ENCODE results near the gene PACRG. TPM values are rescaled to one million over a fixed set of nuclear protein-coding genes. Genes with fewer than 3 reads are reported as not detected.
A peak's percentile ranks its signal among the peaks of the same experiment; 100 is the strongest.
"Not testable (repeated sequence)": the region's sequence is repeated elsewhere in the genome, so short reads cannot be mapped to it uniquely, and the experiment has no call there.

The PACRG gene
- total RNA-seq (1 to 10 TPM; 1.5 to 2.7 TPM), polyA plus RNA-seq (ENCODE audit: insufficient read length in 6 of 6) (1 to 10 TPM; 2.5 to 6.8 (median 5.4) TPM)
- long read RNA-seq, donor 1, partial matches to known transcripts, result 5 of 6 reads
- long read RNA-seq, donor 1, other reads (novel, unspliced or antisense), result 0 of 6 reads
- long read RNA-seq, donor 2, result 0 reads
- long read RNA-seq, donor 3, partial matches to known transcripts, result 0 of 2 reads
- long read RNA-seq, donor 3, other reads (novel, unspliced or antisense), result 0 of 2 reads
- long read RNA-seq, donor 4, partial matches to known transcripts, result 0 of 1 reads
- long read RNA-seq, donor 4, other reads (novel, unspliced or antisense), result 1 of 1 reads
- long read RNA-seq, donor 5, partial matches to known transcripts, result 0 of 2 reads
- long read RNA-seq, donor 5, other reads (novel, unspliced or antisense), result 0 of 2 reads
- long read RNA-seq, donor 6, result 0 reads
- long read RNA-seq, donor 7, partial matches to known transcripts, result 0 of 1 reads
- long read RNA-seq, donor 7, other reads (novel, unspliced or antisense), result 0 of 1 reads
- long read RNA-seq, donor 8, result 0 reads
- long read RNA-seq, donor 9, result 0 reads
- long read RNA-seq, donor 10, result 0 reads
- long read RNA-seq, donor 11, transcript PACRG-208 (2 exons, 581 nt), result major isoform, 5 of 21 reads
- long read RNA-seq, donor 11, partial matches to known transcripts, result 15 of 21 reads
- long read RNA-seq, donor 11, other reads (novel, unspliced or antisense), result 0 of 21 reads
- long read RNA-seq, donor 12, result 0 reads

GRCh38 chr6:162727322-162728182 is at the start of gene PACRG, which contains the start of gene PRKN:
Gene PACRG, plus strand, starts transcription at chr6:162727974.
Gene PRKN, minus strand, starts transcription at chr6:162727766.
- no peaks in the 10 kb centered on the region for H3K27me3 ChIP-seq
- H3K9me3 ChIP-seq, result no peaks in the 10 kb centered on the region
- peak within 1 kb of the TSS; percentile 78 to 86 for H3K27ac ChIP-seq
- ATAC-seq, result peak; percentile 99
- DNase-seq, result peak; percentile 97 to 99 (median 98)
- no peak for TF ChIP-seq CTCF (IDR thresholded peaks at IDR 0.05)
- H3K36me3 ChIP-seq, result no peaks in the 10 kb centered on the region
- H3K4me1 ChIP-seq, result no peaks in the 10 kb centered on the region
- intact Hi-C loops (cut with DNase I), result no loop called here
- peak within 1 kb of the TSS; percentile 71 to 83 for H3K4me3 ChIP-seq

DNA sequence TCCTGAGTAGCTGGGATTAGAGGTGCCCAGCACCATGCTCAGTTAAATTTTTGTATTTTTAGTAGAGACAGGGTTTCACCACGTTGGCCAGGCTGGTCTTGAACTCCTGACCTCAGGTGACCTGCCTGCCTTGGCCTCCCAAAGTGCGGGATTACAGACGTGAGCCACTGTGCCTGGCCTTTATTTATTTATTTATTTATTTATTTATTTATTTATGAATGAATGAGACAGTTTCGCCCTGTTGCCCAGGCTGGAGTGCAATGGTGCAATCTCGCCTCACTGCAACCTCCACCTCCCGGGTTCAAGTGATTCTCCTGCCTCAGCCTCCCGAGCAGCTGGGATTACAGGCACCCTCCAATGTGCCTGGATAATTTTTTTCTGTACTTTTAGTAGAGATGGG is 48.9 kb upstream of the PACRG start:
- intact Hi-C loops (cut with DNase I); H3K4me3 ChIP-seq; ATAC-seq; H3K27me3 ChIP-seq; H3K36me3 ChIP-seq; H3K27ac ChIP-seq; H3K4me1 ChIP-seq; DNase-seq; H3K9me3 ChIP-seq: not testable (repeated sequence)

DNA sequence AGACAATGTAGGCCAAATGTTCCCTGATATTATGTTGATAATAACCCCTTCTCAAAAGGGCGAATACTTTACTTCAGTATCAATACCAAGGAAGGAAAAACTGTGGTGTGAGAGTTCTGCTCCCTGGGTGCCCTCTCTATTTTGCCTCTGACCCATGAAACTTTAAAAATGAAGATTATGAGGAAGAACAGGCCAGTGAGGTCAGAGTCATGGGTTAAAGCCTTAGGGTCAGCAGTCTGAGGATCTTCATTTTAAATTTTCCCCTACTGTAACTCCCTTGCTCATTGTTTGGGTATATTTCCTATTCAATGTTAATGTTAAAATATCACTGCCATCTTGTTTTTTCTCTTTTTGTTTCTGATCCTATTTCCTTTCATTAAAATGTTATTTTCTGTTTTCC is 48.1 kb upstream of the PACRG start:
- H3K4me3 ChIP-seq, result no peak overlapping the region
- no peaks in the 10 kb centered on the region for H3K27me3 ChIP-seq
- ATAC-seq (no peak), DNase-seq (no peak)
- H3K27ac ChIP-seq, result no peak overlapping the region
- TF ChIP-seq CTCF (IDR thresholded peaks at IDR 0.05), result no peak
- no peaks in the 10 kb centered on the region for H3K36me3 ChIP-seq
- intact Hi-C loops (cut with DNase I), result no loop called here
- no peaks in the 10 kb centered on the region for H3K4me1 ChIP-seq
- peaks cover 0 to 2% of the 10 kb centered on the region in 2 donors for H3K9me3 ChIP-seq

- Histone ChIP-seq H3K27ac (no peak overlapping the region), H3K9me3 (peaks cover 0 to 2% of the 10 kb centered on the region in 2 donors), H3K36me3 (no peaks in the 10 kb centered on the region), H3K4me1 (no peaks in the 10 kb centered on the region), H3K27me3 (no peaks in the 10 kb centered on the region), H3K4me3 (no peak overlapping the region)
- intact Hi-C loops (cut with DNase I), result no loop called here
- no peak for DNase-seq
- no peak for ATAC-seq
- no peak for TF ChIP-seq CTCF (IDR thresholded peaks at IDR 0.05)
Measured at GRCh38 chr6:162680367-162680766, 47.4 kb upstream of the PACRG start.

DNA sequence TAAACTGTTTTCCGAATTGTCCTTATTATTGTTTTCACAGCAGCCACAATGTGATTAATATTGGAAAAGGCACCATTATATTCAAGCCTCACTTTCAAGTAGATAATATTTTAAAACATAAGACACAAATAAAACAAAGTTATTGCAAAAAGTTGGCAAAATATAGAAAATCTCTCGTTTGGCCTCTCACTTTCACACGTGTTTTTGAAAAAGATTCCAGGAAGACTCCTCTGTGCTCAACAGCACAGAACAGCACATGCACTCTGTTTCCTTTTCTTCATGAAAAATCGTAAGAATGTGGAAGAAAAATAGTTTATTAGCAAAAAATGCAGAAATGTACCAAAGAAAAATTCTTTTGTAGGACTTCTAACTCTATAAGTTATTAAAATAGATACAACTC is 46.9 kb upstream of the PACRG start:
- no peak for TF ChIP-seq CTCF (IDR thresholded peaks at IDR 0.05)
- no peak overlapping the region for H3K4me3 ChIP-seq
- no peaks in the 10 kb centered on the region for H3K36me3 ChIP-seq
- no peaks in the 10 kb centered on the region for H3K4me1 ChIP-seq
- intact Hi-C loops (cut with DNase I), result no loop called here
- H3K9me3 ChIP-seq, result peaks cover 0 to 2% of the 10 kb centered on the region in 2 donors
- H3K27me3 ChIP-seq, result no peaks in the 10 kb centered on the region
- DNase-seq (no peak), ATAC-seq (no peak)
- no peak overlapping the region for H3K27ac ChIP-seq

Measured in left lung (tissue), 14 donors.